MM.1S (cell line): ENCODE measurements around the gene STRN.

Source experiments
- DNase-seq: peaks from one replicate; pipeline ENCODE4 v3.0.0-alpha.2; 2015
- H2AFZ ChIP-seq: fragments of 300-600 bp; sonication (generic); 2 replicates; pipeline ENCODE4 v1.6.0; 2016; ENCODE audit warnings: antibody characterized with exemption, low read length
- H3F3A ChIP-seq: fragments of 300-600 bp; sonication (generic); 2 replicates; pipeline ENCODE4 v1.6.1; 2016; ENCODE audit warnings: mild to moderate bottlenecking, antibody characterized with exemption, low read length, moderate library complexity, mixed read lengths; ENCODE audit not compliant: insufficient read depth
- H3K27ac ChIP-seq: fragments of 300-600 bp; sonication (generic); 2 replicates; pipeline ENCODE4 v1.5.1; 2016; ENCODE audit warnings: mild to moderate bottlenecking, low read length
- H3K27me3 ChIP-seq: fragments of 300-600 bp; sonication (generic); replicated peaks from 2 replicates; pipeline ENCODE4 v1.6.0; 2016; ENCODE audit warnings: low read length; ENCODE audit not compliant: insufficient read depth
- H3K36me3 ChIP-seq: fragments of 300-600 bp; sonication (generic); replicated peaks from 2 replicates; pipeline ENCODE4 v1.6.1; 2016; ENCODE audit warnings: mild to moderate bottlenecking, low read length, mixed read lengths; ENCODE audit not compliant: insufficient read depth
- H3K4me1 ChIP-seq: fragments of 300-600 bp; sonication (generic); 2 replicates; pipeline ENCODE4 v1.6.1; 2016; ENCODE audit warnings: low read length, mixed read lengths
- H3K4me2 ChIP-seq: fragments of 300-600 bp; sonication (generic); 2 replicates; pipeline ENCODE4 v1.6.0; 2016; ENCODE audit warnings: low read depth, low read length
- H3K4me3 ChIP-seq: fragments of 300-600 bp; sonication (generic); 2 replicates; pipeline ENCODE4 v1.5.1; 2016; ENCODE audit warnings: low read length, mixed read lengths
- H3K79me2 ChIP-seq: fragments of 300-600 bp; sonication (generic); 2 replicates; pipeline ENCODE4 v1.6.1; 2016; ENCODE audit warnings: mixed run types, low read length, mixed read lengths
- H3K9ac ChIP-seq: fragments of 300-600 bp; sonication (generic); 2 replicates; pipeline ENCODE4 v1.6.1; 2016; ENCODE audit warnings: low read length, mixed read lengths
- H3K9me2 ChIP-seq: fragments of 300-600 bp; sonication (generic); replicated peaks from 2 replicates; pipeline ENCODE4 v1.6.1; 2016; ENCODE audit warnings: mild to moderate bottlenecking, low read length, mixed read lengths; ENCODE audit not compliant: insufficient read depth
- H3K9me3 ChIP-seq: fragments of 300-600 bp; sonication (generic); replicated peaks from 2 replicates; pipeline ENCODE4 v1.6.1; 2016; ENCODE audit warnings: mild to moderate bottlenecking, low read length, mixed read lengths; ENCODE audit not compliant: insufficient read depth
- H4K20me1 ChIP-seq: fragments of 300-600 bp; sonication (generic); 2 replicates; pipeline ENCODE4 v1.6.1; 2016; ENCODE audit warnings: mild to moderate bottlenecking, low read length, moderate library complexity, mixed read lengths; ENCODE audit not compliant: insufficient read depth
- EZH2 ChIP-seq: fragments of 300-600 bp; sonication (generic); optimal IDR thresholded peaks from 2 replicates; pipeline ENCODE3; 2017; ENCODE audit warnings: low read depth, mild to moderate bottlenecking, antibody characterized with exemption, low read length, mixed read lengths
- EZH2phosphoT487 ChIP-seq: fragments of 300-600 bp; sonication (generic); IDR thresholded peaks from 2 replicates; pipeline ENCODE4 v1.6.1; 2018; ENCODE audit warnings: antibody characterized with exemption, low read length
- TF ChIP-seq, protein P1 (sequence below): fragments of 300-600 bp; sonication (generic); IDR thresholded peaks from 2 replicates; pipeline ENCODE4 v1.5.1; 2016; ENCODE audit warnings: antibody characterized with exemption, low read length, mixed read lengths

STRN gene

DNA sequence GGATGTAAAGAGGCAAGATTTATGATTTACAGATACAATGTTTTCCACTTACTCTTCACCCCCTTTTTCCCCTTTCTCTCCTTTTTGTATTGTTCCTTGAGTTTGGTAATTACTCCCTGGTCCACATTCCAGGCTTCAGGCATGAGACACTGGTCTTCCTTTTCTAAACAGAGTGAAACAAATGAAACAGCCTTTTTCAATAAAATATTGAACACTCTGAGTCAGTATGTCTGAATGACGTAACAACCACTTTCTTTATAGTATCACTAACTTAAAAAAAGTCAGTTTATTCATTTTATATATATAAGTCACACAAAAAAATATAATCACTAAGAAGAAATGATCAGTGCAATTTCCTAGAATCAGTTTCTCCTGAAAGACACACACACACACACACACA, 79.7 kb downstream of the STRN start:
- Histone ChIP-seq H3K27me3 (no peaks in the 10 kb centered on the region), H4K20me1 (no peaks in the 10 kb centered on the region), H3K4me1 (no peaks in the 10 kb centered on the region), H3K4me3 (no peak overlapping the region), H3K79me2 (no peaks in the 10 kb centered on the region), H3F3A (no peaks in the 10 kb centered on the region), H3K27ac (no peak overlapping the region), H3K36me3 (no peaks in the 10 kb centered on the region), H3K9me3 (no peaks in the 10 kb centered on the region), H3K4me2 (no peak overlapping the region), H2AFZ (no peak overlapping the region), H3K9ac (no peak overlapping the region), H3K9me2 (no peaks in the 10 kb centered on the region)
- DNase-seq, result no peak
- TF ChIP-seq EZH2, result no peak
- TF ChIP-seq EZH2phosphoT487, result no peak
- TF ChIP-seq, protein P1, sequence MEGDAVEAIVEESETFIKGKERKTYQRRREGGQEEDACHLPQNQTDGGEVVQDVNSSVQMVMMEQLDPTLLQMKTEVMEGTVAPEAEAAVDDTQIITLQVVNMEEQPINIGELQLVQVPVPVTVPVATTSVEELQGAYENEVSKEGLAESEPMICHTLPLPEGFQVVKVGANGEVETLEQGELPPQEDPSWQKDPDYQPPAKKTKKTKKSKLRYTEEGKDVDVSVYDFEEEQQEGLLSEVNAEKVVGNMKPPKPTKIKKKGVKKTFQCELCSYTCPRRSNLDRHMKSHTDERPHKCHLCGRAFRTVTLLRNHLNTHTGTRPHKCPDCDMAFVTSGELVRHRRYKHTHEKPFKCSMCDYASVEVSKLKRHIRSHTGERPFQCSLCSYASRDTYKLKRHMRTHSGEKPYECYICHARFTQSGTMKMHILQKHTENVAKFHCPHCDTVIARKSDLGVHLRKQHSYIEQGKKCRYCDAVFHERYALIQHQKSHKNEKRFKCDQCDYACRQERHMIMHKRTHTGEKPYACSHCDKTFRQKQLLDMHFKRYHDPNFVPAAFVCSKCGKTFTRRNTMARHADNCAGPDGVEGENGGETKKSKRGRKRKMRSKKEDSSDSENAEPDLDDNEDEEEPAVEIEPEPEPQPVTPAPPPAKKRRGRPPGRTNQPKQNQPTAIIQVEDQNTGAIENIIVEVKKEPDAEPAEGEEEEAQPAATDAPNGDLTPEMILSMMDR, result no peak

DNA sequence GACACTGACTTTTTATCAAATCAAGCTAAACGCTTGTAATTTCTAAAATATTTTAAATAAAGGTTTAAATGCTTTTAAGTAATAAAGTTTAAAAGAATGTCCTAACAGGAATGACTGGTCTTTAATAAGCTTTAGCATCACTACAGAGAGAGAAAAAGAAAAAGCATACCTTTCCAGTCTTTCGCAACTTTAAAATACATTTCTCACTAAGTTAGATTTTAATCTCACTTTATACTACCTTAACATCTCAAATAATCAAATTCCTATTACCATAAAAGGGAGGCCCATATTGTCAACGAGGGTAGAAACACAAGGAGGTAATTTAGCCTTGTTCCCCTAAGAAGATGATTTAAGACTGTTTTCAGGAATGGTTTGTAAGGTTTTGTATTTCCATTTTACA, 80.7 kb downstream of the STRN start:
- no peaks in the 10 kb centered on the region for H3K9me3 ChIP-seq
- no peaks in the 10 kb centered on the region for H4K20me1 ChIP-seq
- H3K27ac ChIP-seq, result no peak overlapping the region
- H3K9ac ChIP-seq, result no peak overlapping the region
- H3K4me3 ChIP-seq, result no peak overlapping the region
- H3K79me2 ChIP-seq, result no peaks in the 10 kb centered on the region
- H3K9me2 ChIP-seq, result no peaks in the 10 kb centered on the region
- no peaks in the 10 kb centered on the region for H3F3A ChIP-seq
- no peaks in the 10 kb centered on the region for H3K4me1 ChIP-seq
- no peaks in the 10 kb centered on the region for H3K36me3 ChIP-seq
- no peak overlapping the region for H2AFZ ChIP-seq
- TF ChIP-seq EZH2 (no peak), EZH2phosphoT487 (no peak)
- TF ChIP-seq, protein P1, result no peak
- no peaks in the 10 kb centered on the region for H3K27me3 ChIP-seq
- no peak for DNase-seq
- no peak overlapping the region for H3K4me2 ChIP-seq

DNA sequence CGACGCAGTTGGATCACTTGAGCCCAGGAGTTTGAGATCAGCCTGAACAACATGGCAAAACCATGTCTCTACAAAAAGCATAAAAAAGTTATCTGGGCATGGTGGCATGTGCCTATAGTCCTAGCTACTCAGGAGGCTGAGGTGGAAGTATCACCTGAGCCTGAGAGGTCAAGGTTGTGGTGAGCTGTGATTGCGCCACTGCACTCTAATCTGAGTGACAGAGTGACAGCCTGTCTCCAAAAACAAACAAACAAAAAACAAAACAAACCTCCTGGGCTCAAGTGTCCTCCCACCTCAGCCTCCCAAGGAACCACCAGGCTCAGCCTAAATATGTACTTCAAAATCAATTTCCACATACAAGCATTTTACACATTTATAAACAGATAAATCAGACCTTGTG, 83.8 kb downstream of the STRN start:
- H3K4me1 ChIP-seq, result no peaks in the 10 kb centered on the region
- TF ChIP-seq, protein P1, result no peak
- no peak for TF ChIP-seq EZH2phosphoT487
- TF ChIP-seq EZH2, result no peak

DNA sequence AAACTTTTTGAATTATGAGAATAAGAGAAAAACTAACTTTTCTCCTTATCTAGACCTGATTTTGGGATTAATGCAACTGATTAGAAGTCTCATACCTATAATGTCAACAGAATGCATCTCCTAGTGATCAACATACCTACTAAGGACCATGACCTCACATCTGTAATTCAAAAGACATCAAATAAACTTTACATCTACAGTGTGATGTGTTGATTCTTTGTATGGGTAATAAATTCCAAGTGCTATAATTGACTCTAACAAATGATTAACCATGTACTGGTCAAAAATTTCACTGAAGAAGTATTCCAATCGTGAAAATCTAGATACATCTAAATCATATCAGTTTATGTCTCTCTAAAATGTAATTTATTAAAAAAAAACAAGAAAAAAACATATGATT, 84.5 kb downstream of the STRN start:
- Histone ChIP-seq H3K4me3 (no peak overlapping the region), H3K27me3 (no peaks in the 10 kb centered on the region), H3K36me3 (no peaks in the 10 kb centered on the region), H3K4me2 (no peak overlapping the region), H3K27ac (no peak overlapping the region), H4K20me1 (no peaks in the 10 kb centered on the region), H3K9ac (no peak overlapping the region), H3F3A (no peaks in the 10 kb centered on the region), H3K79me2 (no peaks in the 10 kb centered on the region), H3K9me2 (no peaks in the 10 kb centered on the region), H3K9me3 (no peaks in the 10 kb centered on the region), H2AFZ (no peak overlapping the region), H3K4me1 (no peaks in the 10 kb centered on the region)
- TF ChIP-seq, protein P1, result no peak
- TF ChIP-seq EZH2 (no peak), EZH2phosphoT487 (no peak)
- DNase-seq, result no peak

More for the DNA sequence above, 83.8 kb downstream of the STRN start:
- H3K9me3 ChIP-seq, result no peaks in the 10 kb centered on the region
- H4K20me1 ChIP-seq, result no peaks in the 10 kb centered on the region
- no peaks in the 10 kb centered on the region for H3F3A ChIP-seq
- H3K4me2 ChIP-seq, result no peak overlapping the region
- H3K4me3 ChIP-seq, result no peak overlapping the region
- H3K27me3 ChIP-seq, result no peaks in the 10 kb centered on the region
- H3K36me3 ChIP-seq, result no peaks in the 10 kb centered on the region
- no peak overlapping the region for H3K27ac ChIP-seq
- no peak overlapping the region for H2AFZ ChIP-seq
- H3K9ac ChIP-seq, result no peak overlapping the region
- no peak for DNase-seq
- H3K9me2 ChIP-seq, result no peaks in the 10 kb centered on the region
- H3K79me2 ChIP-seq, result no peaks in the 10 kb centered on the region
